Fibroblast of lung (primary cell): ENCODE results near the gene RTL10. TPM values are rescaled to one million over a fixed set of nuclear protein-coding genes. Genes with fewer than 3 reads are reported as not detected.

Experiments used
- DNase-seq, 2 donors: peaks; one replicate each; pipeline versions ENCODE4 v3.0.0 to v3.0.0-alpha.2; 2010; ENCODE audit warnings: low read depth in 2 of 2
- H2AFZ ChIP-seq: 2 replicates; pipeline ENCODE4 v1.5.1; 2012; ENCODE audit warnings: low read length, control low read depth, inconsistent platforms
- H3K27ac ChIP-seq: 2 replicates; pipeline ENCODE4 v1.5.1; 2011; ENCODE audit warnings: low read length, control low read depth; ENCODE audit not compliant: insufficient read depth
- H3K27me3 ChIP-seq: 2 replicates; pipeline ENCODE4 v1.5.1; 2011; ENCODE audit warnings: mild to moderate bottlenecking, low read length; ENCODE audit not compliant: control insufficient read depth, insufficient read depth
- H3K36me3 ChIP-seq: 2 replicates; pipeline ENCODE4 v1.5.1; 2011; ENCODE audit warnings: low read length; ENCODE audit not compliant: control insufficient read depth, insufficient read depth
- H3K4me1 ChIP-seq: 2 replicates; pipeline ENCODE4 v1.5.1; 2011; ENCODE audit warnings: low read length; ENCODE audit not compliant: control insufficient read depth, insufficient read depth; ENCODE audit errors: extremely low read depth
- H3K4me2 ChIP-seq: 2 replicates; pipeline ENCODE4 v1.5.1; 2011; ENCODE audit warnings: low read length, control low read depth; ENCODE audit not compliant: insufficient read depth; ENCODE audit errors: extremely low read depth
- H3K4me3 ChIP-seq, 4 experiments: fragments of 200-600 bp in 1 of 4; sonication (generic) in 1 of 4; replicated peaks in 1 of 4; 2 replicates each; pipeline ENCODE4 v1.5.1; 2011 to 2016; ENCODE audit warnings: low read length in 4 of 4, low read depth in 3 of 4, mild to moderate bottlenecking in 3 of 4, control low read depth in 2 of 4, inconsistent platforms in 1 of 4, mixed read lengths in 1 of 4; ENCODE audit not compliant: insufficient read depth in 1 of 4; ENCODE audit errors: control extremely low read depth in 1 of 4
- H3K79me2 ChIP-seq: 2 replicates; pipeline ENCODE4 v1.5.1; 2012; ENCODE audit warnings: mild to moderate bottlenecking, low read length, inconsistent platforms; ENCODE audit not compliant: control insufficient read depth, insufficient read depth
- H3K9ac ChIP-seq: 2 replicates; pipeline ENCODE4 v1.5.1; 2011; ENCODE audit warnings: mild to moderate bottlenecking, low read length, control low read depth; ENCODE audit not compliant: insufficient read depth
- H3K9me3 ChIP-seq: 2 replicates; pipeline ENCODE4 v1.5.1; 2012; ENCODE audit warnings: low read depth, low read length; ENCODE audit not compliant: control insufficient read depth, insufficient read depth
- H4K20me1 ChIP-seq: 2 replicates; pipeline ENCODE4 v1.5.1; 2011; ENCODE audit warnings: low read length; ENCODE audit not compliant: control insufficient read depth, insufficient read depth; ENCODE audit errors: extremely low read depth
- EZH2 ChIP-seq: IDR thresholded peaks from 2 replicates; pipeline ENCODE4 v1.5.1; 2012; ENCODE audit warnings: low read length, control low read depth, mild to moderate bottlenecking; ENCODE audit errors: missing control alignments
- polyA plus RNA-seq, 2 donors: library from polyadenylated mRNA; depleted of rRNA in 1 of 2; stranded (reverse) in 1 of 2; unstranded in 1 of 2; fragments of >200 nt; gene quantifications; 2 replicates each; pipeline ENCODE4 v1.2.1, GENCODE V29; 2011 to 2012; ENCODE audit warnings: missing spikeins in 1 of 2
- total RNA-seq: library from RNA; depleted of rRNA; stranded (reverse); fragments of >200 nt; gene quantifications from 2 replicates; pipeline ENCODE4 v1.2.1, GENCODE V29; 2014
- TF ChIP-seq, protein P1 (sequence below), 2 donors: IDR thresholded peaks in 1 of 2; conservative IDR thresholded peaks in 1 of 2; 1 replicate in 1 of 2; 2 replicates in 1 of 2; pipeline ENCODE4 v1.5.1; 2011 to 2012; ENCODE audit warnings: low read length in 2 of 2, control low read depth in 1 of 2, inconsistent platforms in 1 of 2, low read depth in 1 of 2, mild to moderate bottlenecking in 1 of 2

Gene RTL10
- total and polyA plus RNA-seq, 2 donors (not counting 1 experiment from before 2014, with no cell fraction given) = 6.5 to 7.3 TPM

DNA sequence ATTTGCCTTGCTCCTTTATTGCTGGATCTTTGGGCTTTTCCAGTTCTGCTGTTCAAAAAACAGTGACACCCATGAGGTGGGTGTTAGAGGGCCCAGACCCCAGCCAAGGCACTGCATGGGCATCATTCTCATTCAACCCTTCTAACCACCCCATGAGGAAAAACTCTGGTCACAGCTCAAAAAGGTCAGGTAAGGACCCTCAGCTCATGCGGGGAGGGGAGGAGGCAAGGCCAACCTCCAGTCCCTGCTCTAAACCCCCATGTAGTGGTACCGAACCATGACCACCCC, 7.4 kb downstream of the RTL10 start:
- no peak overlapping the region for H3K27ac ChIP-seq
- no peak for TF ChIP-seq EZH2
- TF ChIP-seq, protein P1, sequence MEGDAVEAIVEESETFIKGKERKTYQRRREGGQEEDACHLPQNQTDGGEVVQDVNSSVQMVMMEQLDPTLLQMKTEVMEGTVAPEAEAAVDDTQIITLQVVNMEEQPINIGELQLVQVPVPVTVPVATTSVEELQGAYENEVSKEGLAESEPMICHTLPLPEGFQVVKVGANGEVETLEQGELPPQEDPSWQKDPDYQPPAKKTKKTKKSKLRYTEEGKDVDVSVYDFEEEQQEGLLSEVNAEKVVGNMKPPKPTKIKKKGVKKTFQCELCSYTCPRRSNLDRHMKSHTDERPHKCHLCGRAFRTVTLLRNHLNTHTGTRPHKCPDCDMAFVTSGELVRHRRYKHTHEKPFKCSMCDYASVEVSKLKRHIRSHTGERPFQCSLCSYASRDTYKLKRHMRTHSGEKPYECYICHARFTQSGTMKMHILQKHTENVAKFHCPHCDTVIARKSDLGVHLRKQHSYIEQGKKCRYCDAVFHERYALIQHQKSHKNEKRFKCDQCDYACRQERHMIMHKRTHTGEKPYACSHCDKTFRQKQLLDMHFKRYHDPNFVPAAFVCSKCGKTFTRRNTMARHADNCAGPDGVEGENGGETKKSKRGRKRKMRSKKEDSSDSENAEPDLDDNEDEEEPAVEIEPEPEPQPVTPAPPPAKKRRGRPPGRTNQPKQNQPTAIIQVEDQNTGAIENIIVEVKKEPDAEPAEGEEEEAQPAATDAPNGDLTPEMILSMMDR (conservative IDR thresholded peaks at IDR 0.05 in 1 of 2, IDR thresholded peaks at IDR 0.05 in 1 of 2; ENCODE audit: low read depth in 1 of 2, low read length in 2 of 2) = no peak
- peaks cover 5% of the 10 kb centered on the region for H3K4me1 ChIP-seq
- H3K79me2 ChIP-seq = peaks cover 17% of the 10 kb centered on the region
- no peak overlapping the region for H3K4me3 ChIP-seq
- H2AFZ ChIP-seq = no peak overlapping the region
- no peaks in the 10 kb centered on the region for H3K27me3 ChIP-seq
- DNase-seq = no peak
- H3K36me3 ChIP-seq = peaks cover 12% of the 10 kb centered on the region
- H3K4me2 ChIP-seq = no peak overlapping the region
- no peaks in the 10 kb centered on the region for H3K9me3 ChIP-seq
- no peak overlapping the region for H3K9ac ChIP-seq
- H4K20me1 ChIP-seq = no peaks in the 10 kb centered on the region

DNA sequence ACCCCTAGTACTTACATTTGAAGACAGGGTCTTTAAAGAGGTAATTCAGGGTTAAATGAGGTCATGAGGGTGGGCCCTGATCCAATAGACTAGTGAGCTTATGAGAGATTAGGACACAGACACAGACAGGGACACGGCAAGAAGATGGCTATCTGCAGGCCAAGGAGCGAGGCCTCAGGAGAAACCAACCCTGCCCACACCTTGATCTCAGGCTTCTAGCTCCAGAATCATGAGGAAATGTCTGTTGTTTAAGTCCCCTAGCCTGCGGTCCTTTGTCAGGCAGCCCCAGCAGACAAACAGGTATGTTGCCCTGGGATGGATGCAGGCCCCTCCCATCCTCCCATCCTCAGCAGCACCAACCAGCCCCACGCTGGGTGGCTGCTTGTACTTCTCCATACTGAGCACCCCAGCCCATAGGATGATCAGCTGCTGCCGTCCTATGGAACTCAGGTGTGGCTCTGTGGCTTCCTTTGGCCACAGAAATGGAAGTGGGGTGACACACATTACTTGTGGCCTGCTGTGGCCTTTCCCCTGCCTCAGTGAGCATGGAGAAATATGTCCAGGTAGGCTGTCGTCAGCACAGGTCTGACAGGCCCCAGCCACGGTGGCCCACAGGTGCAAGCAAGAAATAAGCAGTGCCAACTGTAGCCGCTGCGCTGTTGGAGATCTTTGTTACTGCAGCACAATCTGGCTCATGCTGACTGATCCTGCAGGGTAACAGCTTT, 7.9 kb downstream of the RTL10 start:
- Histone ChIP-seq H3K27me3 (no peaks in the 10 kb centered on the region), H3K4me2 (no peak overlapping the region), H4K20me1 (no peaks in the 10 kb centered on the region), H3K36me3 (peaks cover 7% of the 10 kb centered on the region), H3K9me3 (no peaks in the 10 kb centered on the region), H2AFZ (no peak overlapping the region), H3K4me1 (peaks cover 5% of the 10 kb centered on the region), H3K4me3 (no peak overlapping the region), H3K79me2 (peaks cover 12% of the 10 kb centered on the region), H3K9ac (no peak overlapping the region), H3K27ac (no peak overlapping the region)
- no peak for DNase-seq
- TF ChIP-seq, protein P1 (conservative IDR thresholded peaks at IDR 0.05 in 1 of 2, IDR thresholded peaks at IDR 0.05 in 1 of 2; ENCODE audit: low read depth in 1 of 2, low read length in 2 of 2) = no peak
- TF ChIP-seq EZH2 = no peak

DNA sequence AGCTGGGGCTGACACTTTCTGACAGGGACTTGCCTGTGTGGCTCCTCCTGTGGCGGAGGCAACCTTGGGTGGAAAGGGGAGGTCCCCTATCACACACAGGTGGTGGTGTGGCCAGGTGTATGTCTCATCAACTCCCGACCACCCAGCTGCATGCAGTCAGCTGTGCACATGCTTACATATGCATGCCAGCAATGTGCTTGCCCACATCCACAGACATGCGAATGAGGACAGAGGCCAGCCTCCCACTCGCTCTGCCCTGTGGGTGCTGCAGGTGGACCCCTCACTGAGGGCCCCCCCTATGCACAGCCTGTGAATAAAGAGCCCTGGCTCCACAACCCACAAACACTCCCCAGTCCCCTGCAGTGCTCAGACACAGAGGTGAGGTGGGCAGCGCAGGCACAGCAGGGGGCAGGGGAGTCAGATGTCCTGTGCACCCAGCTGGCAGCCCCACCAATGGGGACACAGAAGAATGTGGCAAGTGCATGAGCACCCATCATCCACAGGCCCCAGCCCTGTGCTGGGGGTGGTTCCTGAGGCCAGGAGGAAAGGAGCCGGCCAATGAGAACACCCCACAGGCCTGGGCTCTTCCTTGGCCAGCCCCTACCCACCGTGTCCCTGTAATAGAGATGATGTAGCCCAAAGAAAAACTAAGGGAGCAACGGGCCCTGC, 9.5 kb downstream of the RTL10 start:
- H3K36me3 ChIP-seq = peaks cover 2% of the 10 kb centered on the region
- DNase-seq = no peak
- no peaks in the 10 kb centered on the region for H3K27me3 ChIP-seq
- peaks cover 5% of the 10 kb centered on the region for H3K4me1 ChIP-seq
- H4K20me1 ChIP-seq = no peaks in the 10 kb centered on the region
- no peak overlapping the region for H3K4me3 ChIP-seq
- H3K9ac ChIP-seq = no peak overlapping the region
- no peak overlapping the region for H2AFZ ChIP-seq
- TF ChIP-seq, protein P1 (conservative IDR thresholded peaks at IDR 0.05 in 1 of 2, IDR thresholded peaks at IDR 0.05 in 1 of 2; ENCODE audit: low read depth in 1 of 2, low read length in 2 of 2) = no peak
- no peak for TF ChIP-seq EZH2
- no peak overlapping the region for H3K27ac ChIP-seq
- H3K4me2 ChIP-seq = no peak overlapping the region
- H3K9me3 ChIP-seq = no peaks in the 10 kb centered on the region
- H3K79me2 ChIP-seq = peaks cover 3% of the 10 kb centered on the region
